ENCODE measurements around the gene CIAO3.
"Not testable (repeated sequence)": the region's sequence is repeated elsewhere in the genome, so short reads cannot be mapped to it uniquely, and the experiment has no call there.

CIAO3 gene

DNA sequence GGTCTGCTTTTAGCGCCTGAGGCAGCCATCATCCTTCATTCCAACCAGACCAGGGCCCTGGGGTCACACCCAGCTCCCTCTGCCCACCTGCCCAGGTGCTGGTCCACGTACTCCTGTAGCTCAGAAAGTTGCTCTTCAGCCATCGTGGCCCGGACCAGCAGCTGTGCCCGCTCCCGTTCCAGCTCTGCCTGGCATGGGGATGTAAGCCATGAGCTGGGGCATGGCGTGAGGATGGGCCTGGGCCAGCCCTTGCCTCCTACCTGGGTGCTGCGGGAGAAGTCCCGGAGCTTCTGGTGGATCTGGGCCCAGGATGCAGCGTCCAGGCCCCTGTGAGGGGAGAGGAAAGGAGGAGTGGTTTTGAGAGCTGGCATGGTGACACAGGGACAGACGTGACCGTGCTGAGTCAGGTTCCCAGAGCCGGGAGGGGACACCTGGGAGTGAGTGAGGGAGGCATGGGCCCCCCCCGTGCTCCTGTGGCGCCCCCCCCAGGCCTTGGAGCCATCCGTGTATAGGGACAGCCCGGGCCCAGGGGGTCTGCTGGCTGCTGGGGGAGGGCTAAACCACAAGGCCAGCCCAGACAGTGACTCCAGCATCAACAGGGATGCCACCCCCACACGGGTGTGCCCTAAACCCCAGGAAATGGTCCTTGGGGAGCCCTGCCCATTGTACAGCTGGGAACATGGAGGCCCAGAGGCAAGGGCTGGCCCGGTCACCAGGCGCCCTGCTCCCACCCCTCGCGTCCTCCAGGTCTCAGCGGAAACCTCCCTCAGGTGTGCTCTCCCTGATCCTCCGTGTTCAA, 17.8 kb downstream of the CIAO3 start:
- no peak for DNase-seq (ENCODE audit: low read depth)

DNA sequence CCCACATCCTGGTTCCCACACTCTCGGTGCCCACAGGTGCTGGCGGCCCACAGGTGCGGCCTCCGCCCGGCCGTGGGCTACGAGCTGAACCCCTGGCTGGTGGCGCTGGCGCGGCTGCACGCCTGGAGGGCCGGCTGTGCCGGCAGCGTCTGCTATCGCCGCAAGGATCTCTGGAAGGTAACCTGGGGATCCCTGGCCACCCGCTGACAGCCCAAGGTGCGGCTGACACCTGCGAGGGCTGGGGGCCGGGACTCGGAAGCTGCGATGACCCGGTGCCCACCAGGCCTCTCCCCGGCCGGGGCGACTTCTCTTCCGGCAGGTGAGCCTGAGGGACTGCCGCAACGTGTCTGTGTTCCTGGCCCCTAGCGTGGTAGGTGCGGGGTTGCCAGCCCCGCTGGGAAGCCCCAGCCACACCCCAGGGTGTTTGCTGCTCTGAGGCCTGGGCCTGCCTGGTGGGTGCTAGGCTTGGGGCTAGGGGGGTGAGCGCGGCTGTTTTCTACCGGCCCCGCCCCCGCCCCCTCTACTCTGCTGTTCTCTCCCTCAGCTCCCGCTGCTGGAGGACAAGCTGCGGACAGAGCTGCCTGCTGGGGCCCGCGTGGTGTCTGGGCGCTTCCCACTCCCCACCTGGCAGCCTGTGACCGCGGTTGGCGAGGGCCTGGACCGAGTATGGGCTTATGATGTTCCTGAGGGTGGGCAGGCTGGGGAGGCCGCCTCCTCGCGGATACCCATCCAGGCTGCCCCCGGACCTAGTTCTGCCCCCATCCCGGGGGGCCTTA, 18.8 kb downstream of the CIAO3 start:
- no peak for DNase-seq (ENCODE audit: low read depth)

DNA sequence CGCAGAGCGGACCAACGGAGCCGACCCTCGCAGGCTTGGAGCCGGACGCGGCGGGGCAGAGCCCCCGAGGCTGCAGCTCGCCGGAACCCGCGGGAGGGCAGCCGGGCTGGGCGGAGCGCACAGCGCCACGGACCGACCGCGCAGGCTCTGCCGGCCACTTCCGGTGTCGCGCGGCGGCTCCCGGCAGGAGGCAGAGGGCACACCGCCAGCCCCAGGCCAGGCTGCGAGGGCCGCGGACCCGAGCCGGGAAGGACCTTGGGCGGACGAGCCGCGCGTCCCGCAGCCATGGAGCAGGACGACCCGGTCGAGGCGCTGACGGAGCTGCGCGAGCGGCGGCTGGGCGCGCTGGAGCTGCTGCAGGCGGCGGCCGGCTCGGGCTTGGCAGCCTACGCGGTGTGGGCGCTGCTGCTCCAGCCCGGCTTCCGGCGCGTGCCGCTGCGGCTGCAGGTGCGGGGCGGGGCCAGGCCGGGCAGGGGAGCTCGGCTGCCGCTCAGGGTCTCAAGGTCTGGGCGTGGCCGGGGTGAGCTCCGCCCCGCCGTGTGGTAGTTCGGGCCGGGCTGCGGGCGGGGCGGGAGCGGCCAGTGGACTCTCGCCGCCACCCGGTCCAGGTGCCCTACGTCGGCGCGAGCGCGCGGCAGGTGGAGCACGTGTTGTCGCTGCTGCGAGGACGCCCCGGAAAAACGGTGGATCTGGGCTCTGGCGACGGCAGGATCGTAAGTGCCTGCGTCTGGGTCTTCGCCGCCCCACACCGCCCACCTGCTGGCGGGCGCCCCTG, 19.6 kb downstream of the CIAO3 start, which contains the start of gene ANTKMT:
TSS of gene ANTKMT (plus strand) at position 157 of the 775 bp plus-strand sequence. CDS start at position 286, 129 bp downstream.
- peak; percentile 67 for DNase-seq (ENCODE audit: low read depth)

DNA sequence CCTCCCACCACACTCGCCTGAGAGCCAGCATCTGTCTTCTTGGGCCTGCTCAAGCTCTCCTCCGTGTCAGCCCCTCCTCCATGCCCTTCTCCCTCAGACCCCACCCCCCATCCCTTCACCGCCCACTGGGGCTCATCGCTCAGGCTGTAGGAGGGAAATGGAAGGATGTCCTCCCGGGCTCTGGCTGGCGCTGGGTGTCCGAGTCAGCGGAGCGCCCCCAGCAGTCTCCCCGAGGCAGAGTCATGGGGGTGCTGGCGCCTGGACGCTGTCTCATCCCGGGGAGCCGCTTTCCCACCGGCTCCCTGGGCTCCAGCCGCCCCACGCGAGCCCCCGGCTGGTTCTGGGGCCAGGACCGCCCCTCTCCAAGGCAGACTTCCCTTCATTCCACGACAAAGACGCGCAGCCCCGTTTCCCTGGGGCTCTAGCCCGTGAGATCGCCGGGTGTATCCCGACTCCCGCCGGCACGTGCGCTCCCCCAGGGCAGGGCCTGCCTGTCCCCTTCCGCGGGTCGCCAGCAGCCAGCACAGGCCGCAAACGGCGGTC, 20.3 kb downstream of the CIAO3 start:
- DNase-seq (ENCODE audit: low read depth) = no peak

DNA sequence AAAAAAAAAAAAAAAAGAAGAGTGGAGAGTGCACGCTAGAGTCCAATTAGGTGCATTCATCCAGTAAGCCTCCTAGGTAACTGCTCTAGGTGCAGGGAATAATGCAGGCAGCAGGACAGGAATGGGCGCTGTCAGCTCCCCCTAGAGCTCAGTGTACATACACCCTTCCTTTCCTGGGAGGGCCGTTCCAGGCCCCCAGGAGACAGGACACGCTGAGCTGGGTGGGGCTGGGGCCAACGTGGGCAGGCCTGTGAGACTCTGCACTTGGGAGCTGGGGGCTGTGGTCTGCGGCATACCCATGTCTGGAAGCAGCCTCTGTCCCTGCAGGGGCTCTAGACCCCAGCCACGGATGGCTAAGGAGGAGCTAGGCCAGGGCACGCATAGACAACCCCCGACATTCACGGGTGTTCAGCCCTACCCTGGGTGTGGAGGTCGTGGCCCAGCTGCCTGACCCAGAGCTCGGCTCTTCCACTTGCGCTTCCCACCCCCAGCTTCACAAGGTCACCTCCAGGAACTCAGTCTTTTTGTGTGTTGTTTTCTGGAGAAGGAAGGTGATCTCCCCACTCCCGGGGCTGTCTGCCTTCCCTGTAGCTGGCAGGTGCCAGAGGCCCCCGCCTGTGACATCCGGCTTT, 20.9 kb downstream of the CIAO3 start:
- no peak for DNase-seq (ENCODE audit: low read depth)

DNA sequence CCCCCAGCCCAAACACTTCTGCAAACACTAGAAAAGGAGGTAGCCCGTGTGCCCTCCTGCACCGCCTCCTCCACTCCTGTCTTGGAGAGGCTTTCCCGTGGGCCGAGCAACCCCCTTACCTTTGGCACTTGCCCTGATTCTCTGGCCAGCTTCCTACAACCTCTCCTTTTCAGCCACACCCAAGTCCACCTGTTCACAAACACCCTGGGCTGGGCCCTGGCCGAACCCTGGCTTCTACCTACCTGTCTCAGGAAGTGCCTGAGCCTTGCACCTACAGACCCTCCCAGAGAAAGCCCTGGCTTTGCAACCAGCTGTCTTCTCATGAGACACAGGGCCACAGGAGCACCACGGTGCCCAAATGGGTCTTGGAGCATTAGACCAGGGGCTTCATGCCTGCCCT, 21.9 kb downstream of the CIAO3 start:
- no peak for DNase-seq (ENCODE audit: low read depth)

DNA sequence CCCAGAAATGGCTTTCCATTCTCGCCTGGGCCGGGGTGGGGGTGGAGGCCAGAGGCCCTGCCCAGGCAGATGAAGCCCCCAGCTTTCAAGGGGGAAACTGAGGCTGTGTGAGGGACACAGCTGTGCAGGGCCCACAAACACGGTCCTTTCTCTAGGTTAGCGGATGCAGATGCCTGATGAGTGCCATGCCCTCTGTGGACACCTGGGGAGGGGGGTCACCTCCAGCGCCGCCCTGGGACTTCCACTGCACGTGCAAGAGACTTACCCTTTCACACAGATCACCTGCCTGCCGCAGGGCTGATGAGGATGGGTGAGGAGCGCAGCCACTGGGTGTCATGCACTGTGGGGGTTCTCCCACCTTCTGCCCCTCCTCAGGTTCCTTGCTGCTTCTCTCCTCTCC, 22.4 kb downstream of the CIAO3 start:
- no peak for DNase-seq (ENCODE audit: low read depth)

DNA sequence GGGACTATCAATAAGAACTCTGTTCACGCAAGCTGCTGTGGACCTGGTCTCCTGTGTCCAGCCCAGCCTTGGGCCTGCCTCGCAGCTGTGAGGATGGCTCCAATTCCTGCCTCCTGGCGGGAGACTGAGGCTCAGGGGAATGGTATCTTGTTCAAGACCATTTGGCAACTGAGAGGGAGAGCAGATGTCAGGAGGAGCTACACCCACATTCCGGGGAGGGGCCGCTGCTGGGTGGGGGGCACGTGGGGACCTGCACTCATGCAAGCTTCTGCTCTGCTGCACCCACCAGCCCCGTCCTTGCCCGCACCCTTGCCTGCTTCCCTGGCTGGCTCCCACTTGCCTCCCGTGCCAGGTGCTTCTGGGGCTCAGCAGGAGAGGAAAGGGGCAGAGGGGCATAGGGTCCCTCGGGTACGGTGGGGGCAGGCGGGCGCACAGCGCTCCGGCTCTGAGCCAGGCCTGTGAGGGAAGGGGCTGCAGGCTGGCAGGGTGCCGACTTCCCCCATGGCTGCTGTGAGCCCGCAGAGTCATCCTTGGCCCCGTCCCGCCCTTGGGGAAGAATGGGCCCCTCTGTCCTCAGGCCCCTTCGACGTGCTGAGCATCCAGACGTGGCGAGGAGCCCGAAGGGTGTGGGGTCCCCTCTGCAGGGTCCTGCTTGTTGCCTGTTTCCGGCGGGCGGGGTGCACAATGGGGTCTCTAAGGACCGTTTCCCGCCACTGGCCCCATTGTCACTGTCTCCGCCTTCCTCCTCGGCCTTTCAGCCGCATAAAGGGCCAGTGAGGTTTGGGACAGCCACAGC, 23.1 kb downstream of the CIAO3 start:
- no peak for DNase-seq (ENCODE audit: low read depth)

DNA sequence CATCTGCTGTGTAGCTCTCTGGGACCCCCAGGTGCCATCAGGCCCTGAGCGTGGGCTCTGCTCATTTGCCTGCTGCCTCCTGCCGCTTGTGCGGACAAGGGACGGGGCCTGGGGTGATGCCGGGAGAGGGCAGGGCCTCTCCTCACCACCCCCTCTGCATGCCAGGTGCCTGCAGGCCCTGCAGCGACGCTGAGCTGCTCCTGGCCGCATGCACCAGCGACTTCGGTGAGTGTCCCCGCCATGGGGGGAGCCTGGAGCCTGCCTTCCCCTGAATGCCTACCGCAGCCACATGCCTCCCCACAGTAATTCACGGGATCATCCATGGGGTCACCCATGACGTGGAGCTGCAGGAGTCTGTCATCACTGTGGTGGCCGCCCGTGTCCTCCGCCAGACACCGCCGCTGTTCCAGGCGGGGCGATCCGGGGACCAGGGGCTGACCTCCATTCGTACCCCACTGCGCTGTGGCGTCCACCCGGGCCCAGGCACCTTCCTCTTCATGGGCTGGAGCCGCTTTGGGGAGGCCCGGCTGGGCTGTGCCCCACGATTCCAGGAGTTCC, 23.9 kb downstream of the CIAO3 start:
- no peak for DNase-seq (ENCODE audit: low read depth)

DNA sequence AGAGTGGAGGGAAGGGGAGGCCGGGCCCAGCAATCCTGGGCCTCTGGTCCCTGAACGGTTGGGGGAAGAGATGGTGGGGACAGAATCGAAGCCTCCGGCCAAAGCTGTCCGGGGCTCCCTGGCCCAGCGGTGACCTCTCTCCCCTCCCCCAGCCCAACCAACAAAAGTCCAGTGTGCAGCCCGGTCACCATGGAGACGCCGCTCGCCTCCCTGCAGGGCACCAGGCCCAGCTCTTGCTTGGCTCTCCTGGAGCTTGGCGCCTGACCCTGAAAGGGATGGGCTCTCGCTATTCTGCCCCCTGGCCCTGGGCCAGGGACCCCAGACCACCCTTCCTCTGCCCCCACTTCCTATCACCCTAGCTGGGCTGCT, 24.6 kb downstream of the CIAO3 start:
- no peak for DNase-seq (ENCODE audit: low read depth)

DNA sequence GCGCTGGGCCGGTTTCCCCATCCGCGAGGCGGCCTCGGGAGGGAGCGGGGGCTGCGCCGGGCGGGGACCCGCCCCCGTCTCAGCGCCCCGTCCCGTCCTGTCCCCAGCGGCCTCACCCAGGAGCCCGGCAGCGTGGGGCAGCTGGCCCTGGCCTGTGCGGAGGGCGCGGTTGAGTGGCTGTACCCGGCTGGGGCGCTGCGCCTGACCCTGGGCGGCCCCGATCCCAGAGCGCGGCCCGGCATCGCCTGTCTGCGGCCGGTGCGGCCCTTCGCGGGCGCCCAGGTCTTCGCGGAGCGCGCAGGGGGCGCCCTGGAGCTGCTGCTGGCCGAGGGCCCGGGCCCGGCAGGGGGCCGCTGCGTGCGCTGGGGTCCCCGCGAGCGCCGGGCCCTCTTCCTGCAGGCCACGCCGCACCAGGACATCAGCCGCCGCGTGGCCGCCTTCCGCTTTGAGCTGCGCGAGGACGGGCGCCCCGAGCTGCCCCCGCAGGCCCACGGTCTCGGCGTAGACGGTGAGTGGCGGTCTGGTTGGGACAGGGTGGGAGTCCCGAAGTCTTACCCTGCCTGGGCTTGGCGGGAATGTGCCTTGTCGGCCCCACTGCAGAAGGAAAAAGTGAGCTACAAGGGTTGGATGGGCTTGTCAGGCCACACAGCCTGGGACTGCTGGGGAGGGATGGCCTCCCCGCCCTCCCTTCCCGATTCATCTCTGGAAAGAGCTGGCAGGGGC, 25.2 kb downstream of the CIAO3 start:
- DNase-seq (ENCODE audit: low read depth) = no peak

DNA sequence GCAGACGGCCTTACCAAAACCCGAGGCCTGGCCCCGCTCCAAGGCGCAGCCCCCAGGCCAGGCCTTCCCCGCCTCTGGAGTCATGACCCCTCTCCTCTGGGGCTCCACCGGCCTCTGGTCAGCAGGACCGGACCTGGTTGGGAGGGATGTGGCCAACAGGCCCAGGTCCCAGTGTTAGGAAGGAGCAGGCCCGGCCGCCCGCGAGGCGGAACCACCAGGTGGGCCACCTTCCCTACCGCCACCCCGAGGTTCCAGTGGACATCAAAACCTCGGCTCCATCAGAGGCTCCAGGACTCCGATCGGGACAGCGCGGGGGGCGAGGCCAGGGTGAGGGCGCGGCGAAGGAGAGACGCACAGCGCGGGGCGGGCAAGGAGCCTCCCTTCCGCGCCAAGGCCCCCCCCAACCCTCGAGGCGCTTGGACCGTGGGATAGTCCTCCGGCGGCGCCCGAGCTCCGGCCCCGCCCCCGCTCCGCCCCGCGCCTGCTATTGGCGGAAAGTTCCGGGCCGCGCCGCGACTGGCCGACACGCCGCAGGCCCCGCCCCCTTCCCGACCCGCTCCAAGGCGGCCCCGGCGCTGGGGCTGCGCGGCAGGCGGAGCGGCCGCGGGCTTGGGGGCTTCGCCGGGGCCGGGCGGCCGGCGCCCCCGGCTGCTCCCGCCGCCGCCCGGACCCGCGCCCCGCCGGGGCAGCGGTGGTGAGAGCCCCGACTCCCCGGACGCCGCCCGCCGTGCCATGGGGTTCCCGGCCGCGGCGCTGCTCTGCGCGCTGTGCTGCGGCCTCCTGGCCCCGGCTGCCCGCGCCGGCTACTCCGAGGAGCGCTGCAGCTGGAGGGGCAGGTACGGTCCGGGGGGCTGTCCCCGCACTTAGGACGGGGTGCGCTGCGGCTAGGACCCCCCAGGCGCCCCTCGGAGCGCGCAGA, 26.0 kb downstream of the CIAO3 start, which contains the start of gene METRN:
TSS of gene METRN (plus strand) at position 561 of the 919 bp plus-strand sequence. CDS start at position 733, 172 bp downstream.
- peak; percentile 83 for DNase-seq (ENCODE audit: low read depth)

DNA sequence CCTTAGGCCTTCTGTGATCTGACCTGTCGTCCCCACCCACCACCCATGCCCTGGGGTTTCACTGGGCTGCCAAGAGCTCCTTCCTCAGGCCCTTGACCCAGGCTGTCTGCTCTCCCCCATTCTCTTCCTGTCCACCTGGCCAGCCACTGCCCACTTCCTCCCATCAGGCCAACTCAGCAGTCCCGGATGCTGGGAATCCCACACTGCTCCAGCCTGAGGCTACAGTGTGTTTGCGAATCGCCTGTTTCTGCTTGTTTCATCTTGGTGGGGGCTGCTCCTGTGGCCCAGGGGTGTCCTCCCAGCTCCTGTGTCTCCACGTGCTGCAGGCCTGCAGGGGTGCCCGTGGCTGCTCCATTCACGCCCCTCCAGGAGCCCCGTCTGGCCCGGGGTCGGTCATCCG, 26.7 kb downstream of the CIAO3 start:
- no peak for DNase-seq (ENCODE audit: low read depth)

DNA sequence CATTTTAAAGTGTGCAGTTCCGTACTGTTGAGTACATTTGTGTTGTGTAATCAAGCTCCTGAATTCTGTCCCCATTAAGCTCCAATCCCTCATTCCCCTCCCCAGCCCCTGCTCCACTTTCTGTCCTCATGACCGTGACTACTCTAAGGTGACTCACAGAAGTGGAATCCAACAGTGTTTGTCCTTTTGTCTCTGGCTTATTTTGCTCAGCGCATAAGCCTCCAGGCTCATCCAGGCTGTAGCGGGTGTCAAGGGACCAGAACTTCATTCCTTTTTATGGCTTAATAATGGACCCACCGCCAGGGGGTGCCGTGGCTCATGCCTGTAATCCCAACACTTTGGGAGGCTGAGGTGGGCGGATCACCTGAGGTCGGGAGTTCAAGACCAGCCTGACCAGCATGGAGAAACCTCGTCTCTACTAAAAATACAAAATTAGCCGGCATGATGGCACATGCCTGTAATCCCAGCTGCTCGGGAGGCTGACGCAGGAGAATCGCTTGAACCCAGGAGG, 28.0 kb downstream of the CIAO3 start:
- not testable (repeated sequence) for DNase-seq (ENCODE audit: low read depth)

DNA sequence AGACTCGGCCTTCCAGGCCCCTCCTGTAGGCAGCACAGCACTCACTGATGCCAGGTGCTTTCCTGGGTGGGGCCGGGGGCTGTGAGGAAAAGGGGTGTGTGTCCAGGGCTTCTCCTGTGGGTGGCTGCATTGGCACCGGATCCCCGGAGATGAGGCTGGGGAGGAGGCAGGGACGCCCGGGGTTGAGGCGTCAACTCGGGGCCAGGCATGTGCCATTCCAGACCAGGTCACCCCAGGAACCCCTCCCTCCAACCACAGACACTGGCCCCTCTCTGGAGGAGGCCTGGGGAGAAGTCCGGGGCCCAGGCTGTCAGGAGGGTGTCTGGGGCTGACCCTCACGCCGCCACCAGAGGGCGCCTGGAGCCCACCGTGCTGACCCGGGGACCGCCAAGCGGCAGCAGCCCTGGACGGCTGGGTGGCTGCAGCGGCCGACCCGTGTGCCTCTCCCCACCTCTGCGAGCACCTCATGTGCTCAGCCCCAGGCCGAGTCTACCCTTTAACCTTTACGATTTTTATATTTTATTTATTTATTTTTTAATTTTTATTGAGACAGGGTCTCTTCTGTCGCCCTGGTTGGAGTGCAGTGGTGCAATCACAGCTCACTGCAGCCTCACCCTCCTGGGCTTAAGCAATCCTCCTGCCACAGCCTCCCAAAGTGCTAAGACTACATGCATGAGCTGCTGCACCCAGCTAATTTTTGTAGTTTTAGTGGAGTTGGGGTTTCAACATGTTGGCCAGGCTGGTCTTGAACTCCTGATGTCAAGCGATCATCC, 29.1 kb downstream of the CIAO3 start:
- DNase-seq (ENCODE audit: low read depth) = peak; percentile 69

DNA sequence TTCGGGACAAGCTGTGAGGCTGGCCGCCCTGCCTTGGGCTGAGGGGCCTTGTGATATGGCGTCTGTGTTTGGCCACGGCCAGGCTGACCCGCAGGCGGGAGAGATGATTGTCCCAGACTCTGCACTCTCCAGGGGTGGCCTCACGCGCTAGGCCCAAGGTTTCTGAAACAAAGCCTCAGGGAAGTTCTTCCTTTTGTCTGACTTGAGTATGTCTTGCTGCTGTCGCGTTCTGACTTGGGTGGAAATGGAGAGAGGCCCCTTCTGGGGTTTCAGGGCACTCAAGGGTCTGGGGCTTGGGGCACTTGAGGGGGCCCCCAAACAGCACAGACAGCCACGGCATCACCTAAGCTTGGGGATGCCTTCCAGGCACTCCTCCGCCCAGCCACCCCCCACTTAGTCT, 29.7 kb downstream of the CIAO3 start:
- DNase-seq (ENCODE audit: low read depth) = no peak

DNA sequence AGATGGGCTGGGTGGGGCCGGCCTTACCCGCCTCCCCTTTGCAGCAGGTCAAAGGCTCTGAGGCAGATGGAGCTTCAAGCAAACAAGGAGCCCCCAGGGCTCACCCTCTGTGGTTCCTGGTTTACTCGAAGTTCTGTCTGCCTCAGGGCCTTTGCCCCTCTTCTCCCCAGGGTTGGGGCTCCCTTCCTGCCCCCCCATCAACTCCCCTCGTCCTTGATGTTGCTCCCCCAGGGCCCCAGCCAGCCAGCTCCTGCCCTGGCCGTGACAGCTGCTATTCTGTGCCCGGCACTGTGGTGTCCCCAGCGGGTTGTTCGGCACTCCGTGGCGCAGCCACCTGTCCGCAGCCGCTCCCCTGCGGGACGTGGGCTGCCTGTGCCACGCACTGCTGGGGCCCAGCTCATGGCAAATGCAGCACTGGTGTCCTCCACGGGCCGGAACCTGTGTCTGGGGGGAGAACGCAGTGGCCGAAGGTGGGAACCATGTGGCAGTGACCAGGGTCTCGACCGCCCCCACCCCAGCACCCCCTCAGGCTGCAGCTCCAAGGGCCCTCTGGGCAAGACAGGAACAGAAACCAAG, 30.2 kb downstream of the CIAO3 start:
- no peak for DNase-seq (ENCODE audit: low read depth)
